Forelimb muscle (tissue), 1 donor: ENCODE measurements around the gene TMEM123. TPM values are rescaled to one million over a fixed set of nuclear protein-coding genes. Genes with fewer than 3 reads are reported as not detected.
"Not testable (repeated sequence)": the region's sequence is repeated elsewhere in the genome, so short reads cannot be mapped to it uniquely, and the experiment has no call there.

Experiments
- DNase-seq: peaks from one replicate; pipeline ENCODE4 v3.0.0-alpha.2; 2013; ENCODE audit warnings: low read depth
- polyA plus RNA-seq: library from polyadenylated mRNA; unstranded; fragments of 120-200 nt; gene quantifications from one replicate; pipeline ENCODE4 v1.2.1, GENCODE V29; 2013; ENCODE audit not compliant: insufficient read length

Gene TMEM123
- polyA plus RNA-seq, 1 donor: 140 TPM

- DNase-seq: no peak
These were observed 2.7 kb downstream of the TMEM123 start for GRCh38 chr11:102449651-102450570.

DNA sequence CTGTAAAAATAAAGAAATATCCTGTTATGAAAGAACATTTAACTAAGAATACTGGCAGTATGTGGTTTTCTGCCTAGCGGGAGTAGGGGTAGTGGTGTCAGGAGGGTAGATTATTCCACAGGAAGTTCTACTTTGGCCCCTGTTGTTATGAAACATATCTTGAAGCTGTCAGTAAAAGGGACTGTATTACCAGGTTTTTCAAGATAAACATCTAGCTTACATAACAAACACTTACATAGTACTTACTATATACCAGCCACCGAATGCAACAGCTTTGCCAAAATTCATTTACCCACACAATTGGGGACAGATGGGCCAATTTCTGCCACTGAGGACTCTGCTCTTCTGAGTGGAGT lies 3.7 kb downstream of the TMEM123 start:
- no peak for DNase-seq

DNA sequence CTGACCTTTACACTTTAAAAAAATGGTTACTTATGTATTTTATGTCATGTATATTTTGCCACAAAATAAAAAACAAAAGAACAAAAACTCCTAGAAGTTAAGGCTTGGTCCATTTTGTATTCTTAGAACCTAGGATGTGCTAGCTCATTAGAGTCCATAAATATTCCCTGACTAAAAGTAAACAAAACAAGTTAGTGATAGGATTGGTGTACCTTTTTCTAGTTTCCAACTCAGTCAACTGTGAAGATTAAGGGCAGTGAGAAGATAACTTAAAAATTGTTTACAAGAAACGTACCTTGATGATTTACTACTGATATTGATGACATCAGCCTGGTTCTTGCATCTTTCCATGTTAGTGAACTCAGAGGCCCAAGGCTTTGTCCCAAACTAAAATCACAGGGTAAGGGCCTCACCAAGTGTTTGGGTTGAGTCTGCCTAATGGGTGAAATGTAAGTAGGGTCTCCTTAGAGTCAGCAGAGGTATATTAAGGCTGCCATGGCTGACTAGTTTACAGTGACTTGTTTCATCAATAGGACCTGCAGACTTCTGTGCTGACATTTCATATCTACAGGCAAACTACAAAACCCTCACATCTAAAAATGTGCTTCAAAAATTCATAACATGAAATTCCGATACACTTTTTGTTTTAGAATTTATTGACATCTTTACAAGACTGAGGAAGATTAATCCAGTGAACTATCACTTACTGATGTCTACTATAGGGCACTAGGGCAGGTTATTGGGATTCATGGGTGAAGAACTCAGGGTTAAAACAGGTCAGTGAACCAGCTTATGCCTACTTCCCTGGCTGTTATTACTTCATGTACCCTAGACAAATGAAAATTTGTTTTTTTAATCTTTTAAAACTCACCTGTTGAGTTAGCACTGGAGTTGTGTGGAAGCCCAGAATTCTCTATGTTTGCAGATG lies 4.4 kb downstream of the TMEM123 start:
- no peak for DNase-seq

DNA sequence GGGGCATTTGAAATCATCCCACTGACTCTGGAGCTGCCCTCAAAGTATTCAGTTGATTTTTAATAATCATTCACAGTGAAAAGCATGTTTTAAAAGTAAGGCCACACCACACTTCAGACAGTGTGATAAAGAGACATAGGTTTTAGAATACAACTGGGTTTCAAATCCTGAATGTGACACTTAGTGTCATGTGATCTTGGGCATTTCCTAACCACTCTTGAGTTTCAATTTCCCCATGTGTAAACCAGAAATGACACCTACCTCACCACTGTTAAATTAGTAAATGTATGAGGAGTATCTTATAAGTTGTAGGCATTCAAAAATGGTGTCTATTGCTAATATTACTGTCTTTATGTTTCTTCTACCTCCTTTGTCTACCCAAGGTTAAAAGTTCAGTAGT lies 5.4 kb downstream of the TMEM123 start:
- DNase-seq: no peak

GRCh38 chr11:102446606-102447005 lies 6.0 kb downstream of the TMEM123 start:
- no peak for DNase-seq

GRCh38 chr11:102444693-102445092 lies 7.9 kb downstream of the TMEM123 start:
- not testable (repeated sequence) for DNase-seq

- DNase-seq: not testable (repeated sequence)
These were observed 8.4 kb downstream of the TMEM123 start for GRCh38 chr11:102444142-102444541.

DNA sequence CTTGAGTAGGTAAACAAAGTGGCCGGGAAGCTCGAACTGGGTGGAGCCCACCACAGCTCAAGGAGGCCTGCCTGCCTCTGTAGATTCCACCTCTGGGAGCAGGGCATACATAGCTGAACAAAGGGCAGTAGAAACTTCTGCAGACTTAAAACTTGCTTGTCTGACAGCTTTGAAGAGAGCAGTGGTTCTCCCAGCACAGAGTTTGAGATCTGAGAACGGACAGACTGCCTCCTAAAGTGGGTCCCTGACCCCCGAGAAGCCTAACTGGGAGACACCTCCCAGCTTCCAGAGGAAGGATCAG lies 13.6 kb downstream of the TMEM123 start:
- DNase-seq: not testable (repeated sequence)

- no peak for DNase-seq
These were observed 14.1 kb downstream of the TMEM123 start for GRCh38 chr11:102438311-102439062.

DNA sequence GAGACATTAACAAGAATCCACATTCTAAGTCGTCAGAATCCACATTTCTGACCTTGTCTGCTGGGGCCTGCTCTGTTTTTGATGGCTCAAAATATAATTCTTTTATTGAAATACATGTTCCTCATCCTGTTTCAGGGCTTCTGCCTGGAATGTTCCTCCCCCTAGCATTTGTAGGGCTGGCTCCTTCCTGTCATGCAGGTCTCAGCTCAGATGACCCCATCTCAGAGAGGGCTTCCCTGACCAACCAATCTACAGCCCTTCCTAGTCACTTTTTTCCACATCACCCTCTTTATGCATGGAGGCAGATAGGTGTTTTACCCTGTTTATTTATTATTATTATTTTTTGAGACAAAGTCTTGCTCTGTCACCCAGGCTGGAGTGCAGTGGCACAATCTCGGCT lies 14.8 kb downstream of the TMEM123 start:
- DNase-seq: no peak

- no peak for DNase-seq
These were observed 15.6 kb downstream of the TMEM123 start for GRCh38 chr11:102436976-102437375.

DNA sequence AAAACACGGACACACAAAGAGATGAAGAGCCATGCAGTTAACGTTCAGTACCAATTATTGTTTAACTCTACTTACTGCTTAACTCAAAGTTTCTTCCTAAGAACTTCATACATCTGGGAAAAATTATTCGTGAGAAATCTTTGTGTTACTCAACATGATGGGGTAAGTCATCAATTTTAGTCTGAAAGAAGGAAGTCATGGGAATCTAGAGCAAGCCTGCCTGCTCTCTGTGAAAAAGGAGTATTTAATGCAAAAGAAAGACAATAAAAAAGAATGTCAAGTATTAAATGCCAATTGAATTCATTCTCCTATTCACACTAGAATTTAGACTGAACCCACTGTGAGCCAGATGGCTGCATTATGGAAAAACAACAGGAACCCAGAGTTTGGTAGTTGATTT lies 16.0 kb downstream of the TMEM123 start:
- no peak for DNase-seq

DNA sequence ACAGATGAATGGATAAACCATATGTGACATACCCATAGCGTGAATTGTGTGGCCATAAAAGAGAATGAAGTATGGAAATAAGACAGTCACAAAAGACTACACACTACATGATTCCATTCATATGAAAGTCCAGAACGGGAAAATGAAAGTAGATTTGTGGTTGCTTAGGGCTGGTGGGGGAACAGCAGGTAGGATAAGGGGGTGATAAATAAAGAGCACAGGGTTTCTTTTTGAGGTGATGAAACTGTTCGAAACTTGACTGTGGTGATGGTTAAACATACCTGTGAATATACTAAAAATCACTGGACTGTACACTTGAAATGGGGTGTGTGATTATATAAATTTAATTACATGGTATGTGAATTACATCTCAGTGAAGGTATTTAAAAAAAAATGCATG lies 16.9 kb downstream of the TMEM123 start:
- DNase-seq: no peak

- not testable (repeated sequence) for DNase-seq
These were observed 19.0 kb downstream of the TMEM123 start for GRCh38 chr11:102433571-102433970.

DNA sequence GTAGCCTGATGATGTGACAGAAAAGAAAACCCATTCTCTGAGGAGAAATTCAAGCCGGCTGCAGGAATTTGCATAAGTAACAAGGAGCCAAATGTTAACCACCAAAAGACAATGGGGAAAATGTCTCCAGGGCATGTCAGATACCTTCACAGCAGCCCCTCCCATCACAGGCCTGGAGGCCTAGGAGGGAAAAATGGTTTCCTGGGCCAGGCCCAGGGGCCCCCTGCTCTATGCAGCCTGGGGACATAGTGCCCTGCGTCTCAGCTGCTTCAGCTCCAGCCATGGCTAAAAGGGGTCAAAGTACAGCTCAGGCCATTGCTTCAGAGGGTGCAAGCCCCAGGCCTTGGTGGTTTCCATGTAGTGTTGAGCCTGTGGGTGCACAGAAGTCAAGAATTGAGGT lies 20.0 kb downstream of the TMEM123 start:
- DNase-seq: not testable (repeated sequence)

DNA sequence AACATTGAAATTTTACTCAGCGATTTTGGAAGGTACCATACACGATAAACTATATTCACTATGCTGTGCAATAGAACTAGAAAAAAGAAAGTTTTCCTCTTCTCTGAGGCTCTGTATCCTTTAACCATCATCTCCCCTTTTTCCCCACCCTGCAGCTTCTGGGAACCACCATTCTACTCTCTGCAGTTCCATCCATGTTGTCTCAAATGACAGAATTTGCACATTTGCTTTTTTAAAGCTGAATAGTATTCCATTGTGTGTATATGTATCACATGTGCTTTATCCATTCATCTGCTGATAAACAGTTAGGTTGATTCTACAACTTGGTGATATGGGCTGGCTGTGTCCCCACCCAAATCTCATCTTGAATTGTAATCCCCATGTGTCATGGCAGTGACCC lies 21.2 kb downstream of the TMEM123 start:
- no peak for DNase-seq

GRCh38 chr11:102430158-102430836 lies 22.3 kb downstream of the TMEM123 start:
- no peak for DNase-seq

GRCh38 chr11:102429691-102430090 lies 22.9 kb downstream of the TMEM123 start:
- DNase-seq: no peak

DNA sequence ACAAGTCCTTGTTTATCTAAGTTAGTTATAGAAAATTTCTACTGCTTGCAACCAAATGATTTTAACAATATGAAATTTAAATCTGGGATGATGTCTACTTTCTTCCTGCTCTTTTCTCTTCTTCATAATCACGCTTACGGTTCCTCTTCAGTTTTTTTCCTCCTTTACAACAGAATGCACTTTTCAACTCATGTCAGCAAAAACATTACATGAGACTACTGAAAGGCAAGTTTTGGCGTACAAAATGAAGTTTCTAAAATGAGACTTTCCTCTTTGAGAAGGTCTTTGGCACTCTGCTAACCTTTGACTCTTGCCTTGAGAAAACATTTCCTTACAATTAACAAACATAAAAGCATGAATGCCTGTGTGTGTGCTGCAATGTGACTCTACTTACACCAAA lies 23.3 kb downstream of the TMEM123 start:
- no peak for DNase-seq

DNA sequence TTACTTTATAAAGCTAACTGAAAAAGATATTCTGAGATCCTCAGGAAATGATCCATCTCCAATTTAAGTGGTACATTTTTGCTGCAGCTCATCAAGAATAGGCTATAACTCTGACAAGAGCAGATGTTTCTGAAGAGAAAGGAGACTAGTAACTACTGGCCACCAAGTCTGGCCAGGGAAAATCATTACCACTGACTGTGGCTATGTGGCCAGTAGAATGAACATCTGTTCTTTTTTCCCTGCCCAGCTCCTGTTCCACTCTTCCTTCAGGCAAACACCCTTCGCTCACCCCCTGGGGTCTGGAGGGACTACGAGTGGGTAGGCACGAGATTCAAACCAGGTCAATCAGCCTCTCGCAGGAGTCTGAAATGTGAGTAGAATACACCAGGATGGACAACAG lies 23.9 kb downstream of the TMEM123 start:
- DNase-seq: no peak

DNA sequence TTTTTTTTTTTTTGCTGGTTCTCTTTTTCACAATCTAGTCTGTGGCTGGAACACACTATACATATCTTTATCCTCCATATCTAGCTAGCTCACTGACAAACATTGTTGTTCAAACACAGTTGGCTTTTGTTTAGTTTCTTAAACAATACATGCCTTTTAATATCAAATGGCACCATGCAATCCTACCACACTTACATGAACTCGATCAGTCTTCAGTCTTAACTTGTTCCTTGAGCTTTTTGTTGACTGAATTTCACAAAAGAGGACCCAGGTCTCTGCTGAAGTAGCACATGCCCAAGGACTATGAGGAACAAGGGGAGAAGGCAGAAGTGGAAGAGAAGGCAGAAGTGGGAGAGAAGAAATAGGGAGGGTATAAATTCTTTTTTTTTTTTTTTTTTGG lies 25.5 kb downstream of the TMEM123 start:
- DNase-seq: no peak

- DNase-seq: no peak
These were observed 26.0 kb downstream of the TMEM123 start for GRCh38 chr11:102426570-102426969.
